Measurements from ENCODE around the gene TAS2R31.
"Not testable (repeated sequence)": the region's sequence is repeated elsewhere in the genome, so short reads cannot be mapped to it uniquely, and the experiment has no call there.

Gene TAS2R31

DNA sequence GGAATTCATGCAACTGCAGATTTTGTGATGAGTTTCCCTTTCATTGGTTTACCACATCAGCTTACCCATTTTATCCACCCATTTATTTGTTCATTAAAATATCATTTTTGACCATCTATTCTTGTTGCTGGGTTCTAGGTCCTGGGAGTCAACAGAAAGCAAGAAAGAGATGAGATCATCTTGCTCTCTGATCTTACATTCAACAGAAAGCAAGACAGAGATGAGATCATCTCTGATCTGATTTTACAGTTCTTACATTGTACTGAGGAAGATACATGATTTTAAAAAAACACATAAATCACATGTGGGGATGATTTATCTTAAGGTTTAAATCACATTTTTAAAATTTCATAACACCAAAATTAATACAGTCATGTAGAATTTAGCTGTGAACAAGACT lies 28.6 kb upstream of the TAS2R31 start:
- no peaks in the 10 kb centered on the region for H3K4me1 ChIP-seq (ENCODE audit: insufficient read depth, insufficient read length)
- H3K27me3 ChIP-seq (ENCODE audit: insufficient read depth, insufficient read length), result no peaks in the 10 kb centered on the region
- no peak overlapping the region for H3K4me3 ChIP-seq (ENCODE audit: insufficient read length, low read depth)
- no peak for TF ChIP-seq ZNF274 (IDR thresholded peaks at IDR 0.05; ENCODE audit: low read depth, low read length)
- no peak for TF ChIP-seq SUZ12 (IDR thresholded peaks at IDR 0.05; ENCODE audit: extremely low read depth, insufficient read depth, insufficient read length)
- no peak for TF ChIP-seq YY1 (IDR thresholded peaks at IDR 0.05; ENCODE audit: insufficient read depth, insufficient read length)
- no peaks in the 10 kb centered on the region for H3K9me3 ChIP-seq (ENCODE audit: insufficient read depth, low read length)
- peaks cover 7% of the 10 kb centered on the region for H3K36me3 ChIP-seq (ENCODE audit: insufficient read depth, insufficient read length, low read length)
- H3K9ac ChIP-seq (ENCODE audit: insufficient read length, low read depth), result no peak overlapping the region
- no peak for DNase-seq (ENCODE audit: low read depth, low spot score)

- TF ChIP-seq ZNF274 (IDR thresholded peaks at IDR 0.05; ENCODE audit: low read depth, low read length), result no peak
- TF ChIP-seq SUZ12 (IDR thresholded peaks at IDR 0.05; ENCODE audit: extremely low read depth, insufficient read depth, insufficient read length), result no peak
- no peak for TF ChIP-seq YY1 (IDR thresholded peaks at IDR 0.05; ENCODE audit: insufficient read depth, insufficient read length)
- no peaks in the 10 kb centered on the region for H3K4me1 ChIP-seq (ENCODE audit: insufficient read depth, insufficient read length)
- no peaks in the 10 kb centered on the region for H3K9me3 ChIP-seq (ENCODE audit: insufficient read depth, low read length)
- no peak for DNase-seq (ENCODE audit: low read depth, low spot score)
- H3K9ac ChIP-seq (ENCODE audit: insufficient read length, low read depth), result no peak overlapping the region
- peaks cover 7% of the 10 kb centered on the region for H3K36me3 ChIP-seq (ENCODE audit: insufficient read depth, insufficient read length, low read length)
- no peaks in the 10 kb centered on the region for H3K27me3 ChIP-seq (ENCODE audit: insufficient read depth, insufficient read length)
- no peak overlapping the region for H3K4me3 ChIP-seq (ENCODE audit: insufficient read length, low read depth)
Observed at GRCh38 chr12:11059041-11059440, 27.8 kb upstream of the TAS2R31 start.

DNA sequence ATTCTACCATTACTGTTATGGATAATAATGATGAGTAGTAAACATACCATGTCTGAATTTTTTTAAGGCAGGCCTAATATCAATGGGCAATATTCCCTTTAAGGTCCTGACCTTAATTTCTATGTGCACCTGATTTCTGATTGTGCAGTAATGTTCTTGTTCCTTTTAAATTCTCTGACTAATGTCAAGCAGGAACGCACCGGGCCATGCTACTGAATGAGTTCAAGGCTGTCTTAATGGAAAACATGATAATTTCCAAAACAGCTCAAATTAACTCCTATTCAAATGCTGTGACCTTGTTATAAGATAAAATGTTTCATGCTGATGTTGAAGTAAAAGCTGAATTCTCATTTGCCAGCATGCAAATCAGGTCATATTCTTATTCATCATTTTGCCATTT lies 24.1 kb upstream of the TAS2R31 start:
- H3K4me1 ChIP-seq (ENCODE audit: insufficient read depth, insufficient read length), result no peaks in the 10 kb centered on the region
- H3K27me3 ChIP-seq (ENCODE audit: insufficient read depth, insufficient read length), result no peaks in the 10 kb centered on the region
- H3K36me3 ChIP-seq (ENCODE audit: insufficient read depth, insufficient read length, low read length), result peaks cover 11% of the 10 kb centered on the region
- no peak for DNase-seq (ENCODE audit: low read depth, low spot score)
- H3K9ac ChIP-seq (ENCODE audit: insufficient read length, low read depth), result no peak overlapping the region
- TF ChIP-seq SUZ12 (IDR thresholded peaks at IDR 0.05; ENCODE audit: extremely low read depth, insufficient read depth, insufficient read length), result no peak
- no peak for TF ChIP-seq ZNF274 (IDR thresholded peaks at IDR 0.05; ENCODE audit: low read depth, low read length)
- TF ChIP-seq YY1 (IDR thresholded peaks at IDR 0.05; ENCODE audit: insufficient read depth, insufficient read length), result no peak
- H3K9me3 ChIP-seq (ENCODE audit: insufficient read depth, low read length), result peaks cover 22% of the 10 kb centered on the region
- no peak overlapping the region for H3K4me3 ChIP-seq (ENCODE audit: insufficient read length, low read depth)

DNA sequence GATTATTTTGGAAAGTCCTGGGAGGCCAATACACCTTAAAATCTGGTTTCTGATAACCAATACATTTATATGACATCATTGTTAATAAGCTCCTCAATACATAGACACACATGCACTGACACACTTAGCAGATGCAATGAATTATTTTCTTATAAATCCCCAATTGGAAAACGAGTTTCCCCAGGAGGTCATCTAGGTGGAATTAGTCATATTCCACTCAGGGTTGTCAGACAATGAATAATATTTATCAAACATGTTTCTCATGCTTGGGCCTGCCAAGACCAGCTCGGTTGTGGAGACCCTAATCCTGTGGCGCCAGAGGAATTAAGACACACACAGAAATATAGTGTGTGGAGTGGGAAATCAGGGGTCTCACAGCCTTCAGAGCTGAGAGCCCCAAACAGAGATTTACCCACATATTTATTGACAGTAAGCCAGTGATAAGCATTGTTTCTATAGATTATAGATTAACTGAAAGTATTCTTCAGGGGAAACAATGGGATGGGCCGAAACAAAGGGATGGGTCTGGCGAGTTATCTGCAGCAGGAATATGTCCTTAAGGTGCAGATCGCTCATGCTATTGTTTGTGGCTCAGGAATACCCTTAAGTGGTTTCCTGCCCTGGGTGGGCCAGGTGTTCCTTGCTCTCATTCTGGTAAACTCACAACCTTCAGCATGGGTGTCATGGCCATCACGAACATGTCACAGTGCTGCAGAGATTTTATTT lies 18.8 kb upstream of the TAS2R31 start:
- Histone ChIP-seq H3K9me3 (ENCODE audit: insufficient read depth, low read length) (peaks cover 28% of the 10 kb centered on the region), H3K36me3 (ENCODE audit: insufficient read depth, insufficient read length, low read length) (peaks cover 24% of the 10 kb centered on the region)
- DNase-seq (ENCODE audit: low read depth, low spot score); H3K4me1 ChIP-seq (ENCODE audit: insufficient read depth, insufficient read length); H3K27me3 ChIP-seq (ENCODE audit: insufficient read depth, insufficient read length); H3K4me3 ChIP-seq (ENCODE audit: insufficient read length, low read depth); H3K9ac ChIP-seq (ENCODE audit: insufficient read length, low read depth): not testable (repeated sequence)

DNA sequence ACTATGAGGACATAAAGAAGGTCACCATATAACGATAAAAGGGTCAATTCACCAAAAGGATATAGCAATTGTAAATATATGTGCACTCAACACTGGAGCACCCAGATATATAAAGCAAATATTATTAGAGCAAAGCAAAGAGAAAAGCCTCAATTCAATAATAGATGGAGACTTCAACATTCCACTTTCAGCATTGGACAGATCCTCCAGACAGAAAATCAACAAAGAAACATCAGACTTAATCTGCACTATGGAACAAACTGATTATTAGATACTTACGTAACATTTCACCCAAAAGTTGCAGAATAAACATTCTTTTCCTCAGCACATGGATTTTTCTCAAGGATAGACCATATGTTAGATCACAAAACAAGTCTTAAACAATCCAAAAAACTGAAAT lies 10.2 kb upstream of the TAS2R31 start:
- not testable (repeated sequence) for H3K9me3 ChIP-seq (ENCODE audit: insufficient read depth, low read length); H3K27me3 ChIP-seq (ENCODE audit: insufficient read depth, insufficient read length); DNase-seq (ENCODE audit: low read depth, low spot score); H3K4me3 ChIP-seq (ENCODE audit: insufficient read length, low read depth); H3K9ac ChIP-seq (ENCODE audit: insufficient read length, low read depth); H3K4me1 ChIP-seq (ENCODE audit: insufficient read depth, insufficient read length)
- H3K36me3 ChIP-seq (ENCODE audit: insufficient read depth, insufficient read length, low read length), result peaks cover 11% of the 10 kb centered on the region

GRCh38 chr12:11040162-11040561 lies 9.0 kb upstream of the TAS2R31 start:
- H3K27me3 ChIP-seq (ENCODE audit: insufficient read depth, insufficient read length), result no peaks in the 10 kb centered on the region
- H3K36me3 ChIP-seq (ENCODE audit: insufficient read depth, insufficient read length, low read length), result peaks cover 5% of the 10 kb centered on the region
- no peak for TF ChIP-seq YY1 (IDR thresholded peaks at IDR 0.05; ENCODE audit: insufficient read depth, insufficient read length)
- TF ChIP-seq SUZ12 (IDR thresholded peaks at IDR 0.05; ENCODE audit: extremely low read depth, insufficient read depth, insufficient read length), result no peak
- TF ChIP-seq ZNF274 (IDR thresholded peaks at IDR 0.05; ENCODE audit: low read depth, low read length), result no peak
- no peaks in the 10 kb centered on the region for H3K9me3 ChIP-seq (ENCODE audit: insufficient read depth, low read length)
- H3K4me3 ChIP-seq (ENCODE audit: insufficient read length, low read depth), result no peak overlapping the region
- H3K4me1 ChIP-seq (ENCODE audit: insufficient read depth, insufficient read length), result no peaks in the 10 kb centered on the region
- H3K9ac ChIP-seq (ENCODE audit: insufficient read length, low read depth), result no peak overlapping the region
- DNase-seq (ENCODE audit: low read depth, low spot score), result no peak

DNA sequence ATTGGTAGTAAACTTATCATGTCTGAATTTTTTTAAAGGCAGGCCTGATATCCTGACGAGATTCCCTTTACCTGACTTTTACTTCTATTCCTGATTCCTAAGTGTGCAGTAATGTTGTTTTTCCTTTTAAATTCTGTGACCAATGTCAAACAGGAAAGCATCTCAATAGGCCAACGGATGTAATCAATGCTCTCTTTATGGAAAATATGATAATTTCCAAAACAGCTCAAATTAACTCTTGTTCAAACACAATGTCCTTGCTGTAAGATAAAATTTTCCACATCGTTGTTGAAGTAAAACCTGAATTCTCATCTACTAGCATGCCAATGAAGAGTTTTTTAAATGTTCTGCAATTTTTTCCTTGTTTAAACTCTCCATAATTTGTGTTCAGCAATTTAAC lies 8.0 kb upstream of the TAS2R31 start:
- Histone ChIP-seq H3K9me3 (ENCODE audit: insufficient read depth, low read length) (no peaks in the 10 kb centered on the region), H3K4me3 (ENCODE audit: insufficient read length, low read depth) (no peak overlapping the region), H3K36me3 (ENCODE audit: insufficient read depth, insufficient read length, low read length) (no peaks in the 10 kb centered on the region), H3K9ac (ENCODE audit: insufficient read length, low read depth) (no peak overlapping the region), H3K27me3 (ENCODE audit: insufficient read depth, insufficient read length) (no peaks in the 10 kb centered on the region), H3K4me1 (ENCODE audit: insufficient read depth, insufficient read length) (no peaks in the 10 kb centered on the region)
- DNase-seq (ENCODE audit: low read depth, low spot score), result no peak
- TF ChIP-seq ZNF274 (IDR thresholded peaks at IDR 0.05; ENCODE audit: low read depth, low read length), result no peak

GRCh38 chr12:11033959-11034358 lies 2.8 kb upstream of the TAS2R31 start:
- not testable (repeated sequence) for H3K27me3 ChIP-seq (ENCODE audit: insufficient read depth, insufficient read length); H3K4me3 ChIP-seq (ENCODE audit: insufficient read length, low read depth)

More at GRCh38 chr12:11033959-11034358, 2.8 kb upstream of the TAS2R31 start:
- not testable (repeated sequence) for H3K36me3 ChIP-seq (ENCODE audit: insufficient read depth, insufficient read length, low read length); H3K4me1 ChIP-seq (ENCODE audit: insufficient read depth, insufficient read length); H3K9ac ChIP-seq (ENCODE audit: insufficient read length, low read depth); H3K9me3 ChIP-seq (ENCODE audit: insufficient read depth, low read length); DNase-seq (ENCODE audit: low read depth, low spot score)
